ENCODE measurements around the gene SLC7A4.

- TF ChIP-seq CTCF (IDR thresholded peaks at IDR 0.05; ENCODE audit: low read depth, low read length) (no peak), EZH2phosphoT487 (IDR thresholded peaks at IDR 0.05; ENCODE audit: low read depth) (no peak)
These were observed 22.6 kb upstream of the SLC7A4 start for GRCh38 chr22:21054714-21055563.
